Activated CD8-positive, alpha-beta memory T cell treated with anti-CD3 and anti-CD28 coated beads for 36 hours (primary cell): Measurements from ENCODE around the gene SEC63. TPM values are rescaled to one million over a fixed set of nuclear protein-coding genes. Genes with fewer than 3 reads are reported as not detected.
"Not testable (repeated sequence)": the region's sequence is repeated elsewhere in the genome, so short reads cannot be mapped to it uniquely, and the experiment has no call there.

Source experiments
- CTCF ChIA-PET: fragments of 350-600 bp; sonication (Branson Sonifier 250); formaldehyde crosslinking; loops from one replicate; lab custom pipeline; 2021; ENCODE audit warnings: antibody characterized with exemption; lab: Charles Lee
- POLR2A ChIA-PET: fragments of 350-600 bp; sonication (Branson Sonifier 250); formaldehyde crosslinking; loops from one replicate; lab custom pipeline; 2021; ENCODE audit warnings: antibody characterized with exemption; lab: Charles Lee
- total RNA-seq, 2 experiments: library from RNA; stranded (reverse); gene quantifications; one replicate each; pipeline ENCODE4 v1.2.3, GENCODE V29; 2021

SEC63 gene
- total RNA-seq, 2 experiments from 2014 or later, result 80.7 to 82.6 TPM

- CTCF ChIA-PET, result interaction anchor here (1.6 kb wide), 1 partner anchor 10 kb away, joined by 3 read pairs; no protein-coding TSS in a partner anchor
- POLR2A ChIA-PET, result no interaction called here
Measured at GRCh38 chr6:107981695-107982094, 23.7 kb upstream of the SEC63 start.

- ChIA-PET POLR2A (no interaction called here), CTCF (interaction anchor here (0.7 kb wide), 1 partner anchor 87 kb away, joined by 3 read pairs; no protein-coding TSS in a partner anchor)
Measured at GRCh38 chr6:107977283-107977682, 19.3 kb upstream of the SEC63 start.

GRCh38 chr6:107976155-107976783, 18.3 kb upstream of the SEC63 start:
- CTCF ChIA-PET, result interaction anchor here (0.6 kb wide), 1 partner anchor 272 kb away, joined by 3 read pairs; no protein-coding TSS in a partner anchor
- POLR2A ChIA-PET, result interaction anchor here (0.7 kb wide), 1 partner anchor 489 kb away, joined by 5 read pairs; no protein-coding TSS in a partner anchor

GRCh38 chr6:107973594-107973993, 15.6 kb upstream of the SEC63 start:
- CTCF ChIA-PET, result no interaction called here
- POLR2A ChIA-PET, result no interaction called here

GRCh38 chr6:107972413-107973096, 14.5 kb upstream of the SEC63 start:
- POLR2A ChIA-PET, result no interaction called here
- CTCF ChIA-PET, result no interaction called here

- ChIA-PET CTCF (no interaction called here), POLR2A (no interaction called here)
Measured at GRCh38 chr6:107971181-107971580, 13.2 kb upstream of the SEC63 start.

GRCh38 chr6:107970255-107970654, 12.2 kb upstream of the SEC63 start:
- POLR2A ChIA-PET, result no interaction called here
- CTCF ChIA-PET, result no interaction called here

- ChIA-PET POLR2A (no interaction called here), CTCF (interaction anchor here (0.7 kb wide), 1 partner anchor 28 kb away, joined by 3 read pairs; no protein-coding TSS in a partner anchor)
Measured at GRCh38 chr6:107968081-107968480, 10.1 kb upstream of the SEC63 start.

- CTCF ChIA-PET, result no interaction called here
Measured at GRCh38 chr6:107965746-107966145, 7.7 kb upstream of the SEC63 start.

GRCh38 chr6:107962723-107963122, 4.7 kb upstream of the SEC63 start:
- ChIA-PET POLR2A (no interaction called here), CTCF (no interaction called here)

More at GRCh38 chr6:107965746-107966145, 7.7 kb upstream of the SEC63 start:
- POLR2A ChIA-PET, result no interaction called here

- POLR2A ChIA-PET, result no interaction called here
- CTCF ChIA-PET, result no interaction called here
Measured at GRCh38 chr6:107959392-107959791, 1.4 kb upstream of the SEC63 start.

GRCh38 chr6:107958689-107959362, 818 bp upstream of the SEC63 start:
- CTCF ChIA-PET, result not testable (repeated sequence)
- POLR2A ChIA-PET, result interaction anchor here (0.7 to 0.9 kb wide), 3 partner anchors 111 to 1474 kb away, joined by 3 to 6 read pairs (median 3); no protein-coding TSS in a partner anchor

- CTCF ChIA-PET, result no interaction called here
- POLR2A ChIA-PET, result interaction anchor here (0.5 to 1.0 kb wide), 3 partner anchors 116 to 1554 kb away, joined by 4 to 5 read pairs (median 4); no protein-coding TSS in a partner anchor
Measured at GRCh38 chr6:107957308-107957908, 600 bp downstream of the SEC63 start.

- ChIA-PET CTCF (no interaction called here), POLR2A (interaction anchor here (0.6 to 1.0 kb wide), 2 partner anchors 117 to 407 kb away, joined by 3 to 4 read pairs; no protein-coding TSS in a partner anchor)
Measured at GRCh38 chr6:107956586-107957307, 1.3 kb downstream of the SEC63 start.

GRCh38 chr6:107956181-107956580, 1.8 kb downstream of the SEC63 start:
- CTCF ChIA-PET, result no interaction called here
- POLR2A ChIA-PET, result interaction anchor here (0.6 kb wide), 1 partner anchor 408 kb away, joined by 3 read pairs; no protein-coding TSS in a partner anchor

- CTCF ChIA-PET, result interaction anchor here (0.6 kb wide), 1 partner anchor 500 kb away, joined by 5 read pairs; no protein-coding TSS in a partner anchor
- POLR2A ChIA-PET, result not testable (repeated sequence)
Measured at GRCh38 chr6:107953858-107954414, 4.1 kb downstream of the SEC63 start.

- POLR2A ChIA-PET, result no interaction called here
- CTCF ChIA-PET, result interaction anchor here (0.5 kb wide), 1 partner anchor 649 kb away, joined by 3 read pairs; no protein-coding TSS in a partner anchor
Measured at GRCh38 chr6:107943626-107944439, 14.2 kb downstream of the SEC63 start.
